ENCODE measurements around the gene MAPK10. TPM values are rescaled to one million over a fixed set of nuclear protein-coding genes. Genes with fewer than 3 reads are reported as not detected.

MAPK10 gene
- total and polyA plus RNA-seq, 2 donors (not counting 1 experiment from before 2014, with no cell fraction given): 3.8 to 20.0 TPM

DNA sequence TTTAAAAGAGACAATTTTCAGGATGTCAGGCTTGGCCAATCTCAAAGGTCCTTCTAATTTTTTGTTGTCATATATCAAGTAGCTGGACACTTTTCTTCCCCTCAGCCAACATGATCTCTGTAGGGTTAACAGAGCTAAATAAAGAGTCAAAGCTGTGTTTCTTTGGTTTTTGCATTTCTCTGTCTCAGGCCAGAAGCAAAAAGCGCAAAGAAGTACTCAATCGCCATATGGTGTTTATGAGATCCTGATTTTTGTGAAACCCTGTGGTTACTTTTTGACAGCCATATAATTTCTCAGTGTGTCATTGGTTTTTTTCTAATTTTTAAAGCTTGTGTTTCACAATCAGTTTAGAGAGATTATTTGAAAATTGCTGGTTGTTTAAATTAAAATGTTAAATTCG lies 111.9 kb downstream of the MAPK10 start:
- peak in 1 of 2 donors; percentile 40 for DNase-seq (ENCODE audit: low read depth in 2 of 2)
- no peak overlapping the region for H3K4me2 ChIP-seq (ENCODE audit: extremely low read depth, insufficient read depth, low read length)
- H3K9ac ChIP-seq (ENCODE audit: insufficient read depth, low read length): no peak overlapping the region
- TF ChIP-seq, protein P1, sequence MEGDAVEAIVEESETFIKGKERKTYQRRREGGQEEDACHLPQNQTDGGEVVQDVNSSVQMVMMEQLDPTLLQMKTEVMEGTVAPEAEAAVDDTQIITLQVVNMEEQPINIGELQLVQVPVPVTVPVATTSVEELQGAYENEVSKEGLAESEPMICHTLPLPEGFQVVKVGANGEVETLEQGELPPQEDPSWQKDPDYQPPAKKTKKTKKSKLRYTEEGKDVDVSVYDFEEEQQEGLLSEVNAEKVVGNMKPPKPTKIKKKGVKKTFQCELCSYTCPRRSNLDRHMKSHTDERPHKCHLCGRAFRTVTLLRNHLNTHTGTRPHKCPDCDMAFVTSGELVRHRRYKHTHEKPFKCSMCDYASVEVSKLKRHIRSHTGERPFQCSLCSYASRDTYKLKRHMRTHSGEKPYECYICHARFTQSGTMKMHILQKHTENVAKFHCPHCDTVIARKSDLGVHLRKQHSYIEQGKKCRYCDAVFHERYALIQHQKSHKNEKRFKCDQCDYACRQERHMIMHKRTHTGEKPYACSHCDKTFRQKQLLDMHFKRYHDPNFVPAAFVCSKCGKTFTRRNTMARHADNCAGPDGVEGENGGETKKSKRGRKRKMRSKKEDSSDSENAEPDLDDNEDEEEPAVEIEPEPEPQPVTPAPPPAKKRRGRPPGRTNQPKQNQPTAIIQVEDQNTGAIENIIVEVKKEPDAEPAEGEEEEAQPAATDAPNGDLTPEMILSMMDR (conservative IDR thresholded peaks at IDR 0.05 in 1 of 2, IDR thresholded peaks at IDR 0.05 in 1 of 2; ENCODE audit: low read depth in 1 of 2, low read length in 2 of 2): no peak
- no peak for TF ChIP-seq EZH2 (IDR thresholded peaks at IDR 0.05; ENCODE audit: low read length, missing control alignments)
- H3K4me1 ChIP-seq (ENCODE audit: control insufficient read depth, extremely low read depth, insufficient read depth, low read length): no peaks in the 10 kb centered on the region
- no peaks in the 10 kb centered on the region for H3K9me3 ChIP-seq (ENCODE audit: control insufficient read depth, insufficient read depth, low read depth, low read length)
- no peaks in the 10 kb centered on the region for H3K36me3 ChIP-seq (ENCODE audit: control insufficient read depth, insufficient read depth, low read length)
- H2AFZ ChIP-seq (ENCODE audit: low read length): no peak overlapping the region
- H3K27ac ChIP-seq (ENCODE audit: insufficient read depth, low read length): no peak overlapping the region
- H3K27me3 ChIP-seq (ENCODE audit: control insufficient read depth, insufficient read depth, low read length): no peaks in the 10 kb centered on the region
- H3K79me2 ChIP-seq (ENCODE audit: control insufficient read depth, insufficient read depth, low read length): no peaks in the 10 kb centered on the region
- no peak overlapping the region for H3K4me3 ChIP-seq (replicated peaks in 1 of 4; ENCODE audit: control extremely low read depth in 1 of 4, insufficient read depth in 1 of 4, low read depth in 3 of 4, low read length in 4 of 4)
- H4K20me1 ChIP-seq (ENCODE audit: control insufficient read depth, extremely low read depth, insufficient read depth, low read length): no peaks in the 10 kb centered on the region

DNA sequence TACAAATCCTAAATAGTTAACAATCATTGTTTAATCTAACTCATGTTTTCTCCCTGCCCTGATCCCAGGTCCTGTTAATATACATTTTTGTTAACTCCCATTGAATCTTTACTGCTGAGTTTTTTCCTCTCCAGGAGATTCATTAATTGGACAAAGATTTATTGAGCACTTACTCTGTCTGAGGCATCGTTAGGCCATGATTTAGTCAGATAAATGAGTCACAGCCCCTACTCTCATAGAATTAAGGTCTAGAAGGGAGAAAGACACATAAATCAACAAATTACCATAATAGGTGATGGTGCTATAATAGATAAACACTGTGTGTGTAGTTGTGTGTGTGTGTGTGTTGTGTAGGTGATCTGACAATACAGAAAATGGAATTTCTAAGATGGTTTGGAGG lies 112.5 kb downstream of the MAPK10 start:
- no peaks in the 10 kb centered on the region for H3K27me3 ChIP-seq (ENCODE audit: control insufficient read depth, insufficient read depth, low read length)
- H3K9ac ChIP-seq (ENCODE audit: insufficient read depth, low read length): no peak overlapping the region
- DNase-seq (ENCODE audit: low read depth in 2 of 2): peak in 1 of 2 donors; percentile 6
- no peaks in the 10 kb centered on the region for H3K4me1 ChIP-seq (ENCODE audit: control insufficient read depth, extremely low read depth, insufficient read depth, low read length)
- H3K79me2 ChIP-seq (ENCODE audit: control insufficient read depth, insufficient read depth, low read length): no peaks in the 10 kb centered on the region
- H3K36me3 ChIP-seq (ENCODE audit: control insufficient read depth, insufficient read depth, low read length): no peaks in the 10 kb centered on the region
- H4K20me1 ChIP-seq (ENCODE audit: control insufficient read depth, extremely low read depth, insufficient read depth, low read length): no peaks in the 10 kb centered on the region
- H3K9me3 ChIP-seq (ENCODE audit: control insufficient read depth, insufficient read depth, low read depth, low read length): no peaks in the 10 kb centered on the region
- no peak overlapping the region for H3K4me2 ChIP-seq (ENCODE audit: extremely low read depth, insufficient read depth, low read length)
- TF ChIP-seq, protein P1 (conservative IDR thresholded peaks at IDR 0.05 in 1 of 2, IDR thresholded peaks at IDR 0.05 in 1 of 2; ENCODE audit: low read depth in 1 of 2, low read length in 2 of 2): no peak
- no peak for TF ChIP-seq EZH2 (IDR thresholded peaks at IDR 0.05; ENCODE audit: low read length, missing control alignments)
- no peak overlapping the region for H3K27ac ChIP-seq (ENCODE audit: insufficient read depth, low read length)
- H2AFZ ChIP-seq (ENCODE audit: low read length): no peak overlapping the region
- no peak overlapping the region for H3K4me3 ChIP-seq (replicated peaks in 1 of 4; ENCODE audit: control extremely low read depth in 1 of 4, insufficient read depth in 1 of 4, low read depth in 3 of 4, low read length in 4 of 4)

DNA sequence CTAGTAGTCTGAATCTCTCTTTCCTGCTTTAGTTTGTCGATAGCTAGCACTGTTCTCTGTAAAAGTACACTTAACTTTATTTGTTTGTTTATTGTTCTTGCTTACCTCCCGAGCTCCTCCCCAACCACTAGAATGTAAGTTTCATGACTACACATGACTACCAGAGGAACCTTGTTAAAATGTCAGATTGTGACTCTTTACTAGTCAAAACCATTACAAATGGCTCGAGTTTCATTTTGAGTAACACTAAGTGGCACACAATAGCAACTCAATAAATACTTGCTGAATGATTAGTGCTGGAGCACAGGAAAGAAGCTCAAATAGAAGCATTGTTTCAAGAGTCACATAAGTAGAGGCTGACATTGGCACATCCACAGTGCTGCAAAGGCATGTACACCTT lies 116.1 kb downstream of the MAPK10 start:
- no peaks in the 10 kb centered on the region for H4K20me1 ChIP-seq (ENCODE audit: control insufficient read depth, extremely low read depth, insufficient read depth, low read length)
- H3K4me1 ChIP-seq (ENCODE audit: control insufficient read depth, extremely low read depth, insufficient read depth, low read length): no peaks in the 10 kb centered on the region
- H3K36me3 ChIP-seq (ENCODE audit: control insufficient read depth, insufficient read depth, low read length): no peaks in the 10 kb centered on the region
- H2AFZ ChIP-seq (ENCODE audit: low read length): no peak overlapping the region
- no peak overlapping the region for H3K4me3 ChIP-seq (replicated peaks in 1 of 4; ENCODE audit: control extremely low read depth in 1 of 4, insufficient read depth in 1 of 4, low read depth in 3 of 4, low read length in 4 of 4)
- no peaks in the 10 kb centered on the region for H3K9me3 ChIP-seq (ENCODE audit: control insufficient read depth, insufficient read depth, low read depth, low read length)
- TF ChIP-seq, protein P1 (conservative IDR thresholded peaks at IDR 0.05 in 1 of 2, IDR thresholded peaks at IDR 0.05 in 1 of 2; ENCODE audit: low read depth in 1 of 2, low read length in 2 of 2): no peak
- no peak for TF ChIP-seq EZH2 (IDR thresholded peaks at IDR 0.05; ENCODE audit: low read length, missing control alignments)
- no peak overlapping the region for H3K27ac ChIP-seq (ENCODE audit: insufficient read depth, low read length)
- no peak overlapping the region for H3K4me2 ChIP-seq (ENCODE audit: extremely low read depth, insufficient read depth, low read length)
- no peaks in the 10 kb centered on the region for H3K27me3 ChIP-seq (ENCODE audit: control insufficient read depth, insufficient read depth, low read length)
- no peak for DNase-seq (ENCODE audit: low read depth in 2 of 2)
- H3K79me2 ChIP-seq (ENCODE audit: control insufficient read depth, insufficient read depth, low read length): no peaks in the 10 kb centered on the region
- H3K9ac ChIP-seq (ENCODE audit: insufficient read depth, low read length): no peak overlapping the region

Measured in fibroblast of lung (primary cell).